ENCODE data around the gene TUT1. TPM values are rescaled to one million over a fixed set of nuclear protein-coding genes. Genes with fewer than 3 reads are reported as not detected.

Gene TUT1
- total and polyA plus RNA-seq, 8 donors, result 12.0 to 33.4 (median 15.8) TPM

- H3K27me3 ChIP-seq, result no peaks in the 10 kb centered on the region
- intact Hi-C loops (cut with DNase I), result loop anchor here in 1 of 3 donors (5.0 kb wide), 1 partner anchor 125 kb away; no protein-coding TSS in a partner anchor
- DNase-seq (peak in 2 of 6 donors; percentile 40 to 61), ATAC-seq (peak in 3 of 4 donors; percentile 6 to 16 (median 14)), FAIRE-seq (no peak)
- WGBS, 2 donors, result 37 to 40% methylated on average over 8 of the region's 8 CpGs
- H3K27ac ChIP-seq, result peak overlapping the region in 2 of 4 donors; percentile 77 to 93
- TF ChIP-seq CTCF (IDR thresholded peaks at IDR 0.05), result no peak
- H3K9me3 ChIP-seq, result no peaks in the 10 kb centered on the region
- no peaks in the 10 kb centered on the region for H3K36me3 ChIP-seq
- peak overlapping the region in 2 of 4 donors; percentile 84 to 88 for H3K4me3 ChIP-seq
- peaks cover 37 to 57% (median 47%) of the 10 kb centered on the region in 3 donors for H3K4me1 ChIP-seq
These were observed 43.5 kb downstream of the TUT1 start for GRCh38 chr11:62547691-62548281.

- FAIRE-seq, result no peak
- peak overlapping the region; percentile 43 to 97 (median 86) for H3K4me3 ChIP-seq
- no peak for TF ChIP-seq CTCF (IDR thresholded peaks at IDR 0.05)
- peak overlapping the region; percentile 77 to 93 (median 87) for H3K27ac ChIP-seq
- H3K36me3 ChIP-seq, result no peaks in the 10 kb centered on the region
- peak in 2 of 6 donors; percentile 32 to 47 for DNase-seq
- intact Hi-C loops (cut with DNase I), result loop anchor here in 1 of 3 donors (5.0 kb wide), 1 partner anchor 125 kb away; no protein-coding TSS in a partner anchor
- H3K27me3 ChIP-seq, result no peaks in the 10 kb centered on the region
- peak; percentile 0 to 5 (median 2) for ATAC-seq
- peaks cover 30 to 54% (median 43%) of the 10 kb centered on the region in 3 donors for H3K4me1 ChIP-seq
- whole genome bisulfite sequencing, 2 donors, result 31 to 32% methylated on average over 38 to 40 of the region's 40 CpGs
- no peaks in the 10 kb centered on the region for H3K9me3 ChIP-seq
These were observed 44.2 kb downstream of the TUT1 start for GRCh38 chr11:62546929-62547625.

- H3K27ac ChIP-seq, result peak within 1 kb of the TSS; percentile 77 to 93 (median 87)
- peak; percentile 69 to 91 (median 81) for DNase-seq
- intact Hi-C loops (cut with DNase I), result loop anchor here in 1 of 3 donors (5.0 kb wide), 1 partner anchor 124 kb away; no protein-coding TSS in a partner anchor
- peak; percentile 59 to 69 (median 63) for ATAC-seq
- no peaks in the 10 kb centered on the region for H3K9me3 ChIP-seq
- peak within 1 kb of the TSS; percentile 43 to 97 (median 86) for H3K4me3 ChIP-seq
- 0 to 1% methylated on average over 60 to 69 of the region's 69 CpGs for WGBS, 2 donors
- no peaks in the 10 kb centered on the region for H3K27me3 ChIP-seq
- FAIRE-seq, result no peak
- H3K4me1 ChIP-seq, result peaks cover 29 to 51% (median 36%) of the 10 kb centered on the region in 3 donors
- no peaks in the 10 kb centered on the region for H3K36me3 ChIP-seq
- no peak for TF ChIP-seq CTCF (IDR thresholded peaks at IDR 0.05)
These were observed 44.9 kb downstream of the TUT1 start, which contains the start of gene AHNAK for GRCh38 chr11:62546244-62546928. AHNAK (minus strand) TSS chr11:62546806; CDS start chr11:62536098, 10,708 bp downstream.

GRCh38 chr11:62545437-62546243 lies 45.7 kb downstream of the TUT1 start:
- no peak for TF ChIP-seq CTCF (IDR thresholded peaks at IDR 0.05)
- ATAC-seq (peak; percentile 52 to 61 (median 56)), FAIRE-seq (no peak), DNase-seq (peak; percentile 80 to 93 (median 91))
- peak overlapping the region; percentile 43 to 97 (median 86) for H3K4me3 ChIP-seq
- 0 to 1% methylated on average over 57 to 59 of the region's 59 CpGs for WGBS, 2 donors
- H3K27me3 ChIP-seq, result no peaks in the 10 kb centered on the region
- peaks cover 29 to 50% (median 35%) of the 10 kb centered on the region in 3 donors for H3K4me1 ChIP-seq
- intact Hi-C loops (cut with DNase I), result loop anchor here in 1 of 3 donors (5.0 kb wide), 1 partner anchor 123 kb away; no protein-coding TSS in a partner anchor
- no peaks in the 10 kb centered on the region for H3K36me3 ChIP-seq
- H3K9me3 ChIP-seq, result no peaks in the 10 kb centered on the region
- H3K27ac ChIP-seq, result peak overlapping the region; percentile 77 to 93 (median 87)
